PFSK-1 (cell line): ENCODE data around the gene CEP68.

Experiments
- FOXP2 ChIP-seq: optimal IDR thresholded peaks from 2 replicates; pipeline ENCODE3; 2011; ENCODE audit warnings: borderline replicate concordance, control low read depth, inconsistent platforms; ENCODE audit not compliant: insufficient read depth; ENCODE audit errors: extremely low read length, extremely low read depth
- POLR2AphosphoS5 ChIP-seq: IDR thresholded peaks from 2 replicates; pipeline ENCODE4 v1.6.1; 2012; ENCODE audit warnings: low read depth, mild to moderate bottlenecking, control low read depth, low read length, moderate library complexity
- SIN3A ChIP-seq: IDR thresholded peaks from 2 replicates; pipeline ENCODE4 v1.6.1; 2012; ENCODE audit warnings: mild to moderate bottlenecking, low read length, moderate library complexity, borderline replicate concordance; ENCODE audit not compliant: insufficient read depth
- TAF1 ChIP-seq: IDR thresholded peaks from 2 replicates; pipeline ENCODE4 v1.6.1; 2012; ENCODE audit warnings: low read length, control low read depth, borderline replicate concordance; ENCODE audit not compliant: insufficient read depth
- TF ChIP-seq, protein P1 (sequence below), 2 experiments: IDR thresholded peaks; 2 replicates each; pipeline versions ENCODE4 v1.6.1 to v1.8.0; 2011 to 2012; ENCODE audit warnings: low read depth in 2 of 2, low read length in 2 of 2, control low read depth in 1 of 2, inconsistent platforms in 1 of 2, mild to moderate bottlenecking in 1 of 2, moderate library complexity in 1 of 2; ENCODE audit not compliant: insufficient read depth in 1 of 2

Gene CEP68

DNA sequence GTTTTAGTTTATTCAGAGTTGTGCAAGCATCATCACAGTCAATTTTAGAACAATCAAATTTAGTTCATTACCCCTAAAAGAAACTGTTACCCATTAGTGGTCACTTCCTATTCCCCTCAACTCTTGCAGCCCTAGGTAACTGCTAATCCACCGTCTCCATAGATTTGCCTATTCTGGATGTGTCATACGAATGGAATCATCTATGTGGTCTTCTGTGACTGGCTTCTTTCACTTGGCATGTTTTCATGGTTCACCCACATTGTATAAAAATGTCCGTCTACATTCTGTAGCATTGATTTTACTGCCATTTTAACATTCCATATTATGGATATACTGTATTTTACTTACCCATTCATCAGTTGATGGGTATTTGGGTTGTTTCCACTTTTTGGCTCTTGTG, 5.3 kb upstream of the CEP68 start:
- TF ChIP-seq FOXP2, result no peak
- TF ChIP-seq POLR2AphosphoS5, result no peak
- no peak for TF ChIP-seq SIN3A
- no peak for TF ChIP-seq TAF1
- TF ChIP-seq, protein P1, sequence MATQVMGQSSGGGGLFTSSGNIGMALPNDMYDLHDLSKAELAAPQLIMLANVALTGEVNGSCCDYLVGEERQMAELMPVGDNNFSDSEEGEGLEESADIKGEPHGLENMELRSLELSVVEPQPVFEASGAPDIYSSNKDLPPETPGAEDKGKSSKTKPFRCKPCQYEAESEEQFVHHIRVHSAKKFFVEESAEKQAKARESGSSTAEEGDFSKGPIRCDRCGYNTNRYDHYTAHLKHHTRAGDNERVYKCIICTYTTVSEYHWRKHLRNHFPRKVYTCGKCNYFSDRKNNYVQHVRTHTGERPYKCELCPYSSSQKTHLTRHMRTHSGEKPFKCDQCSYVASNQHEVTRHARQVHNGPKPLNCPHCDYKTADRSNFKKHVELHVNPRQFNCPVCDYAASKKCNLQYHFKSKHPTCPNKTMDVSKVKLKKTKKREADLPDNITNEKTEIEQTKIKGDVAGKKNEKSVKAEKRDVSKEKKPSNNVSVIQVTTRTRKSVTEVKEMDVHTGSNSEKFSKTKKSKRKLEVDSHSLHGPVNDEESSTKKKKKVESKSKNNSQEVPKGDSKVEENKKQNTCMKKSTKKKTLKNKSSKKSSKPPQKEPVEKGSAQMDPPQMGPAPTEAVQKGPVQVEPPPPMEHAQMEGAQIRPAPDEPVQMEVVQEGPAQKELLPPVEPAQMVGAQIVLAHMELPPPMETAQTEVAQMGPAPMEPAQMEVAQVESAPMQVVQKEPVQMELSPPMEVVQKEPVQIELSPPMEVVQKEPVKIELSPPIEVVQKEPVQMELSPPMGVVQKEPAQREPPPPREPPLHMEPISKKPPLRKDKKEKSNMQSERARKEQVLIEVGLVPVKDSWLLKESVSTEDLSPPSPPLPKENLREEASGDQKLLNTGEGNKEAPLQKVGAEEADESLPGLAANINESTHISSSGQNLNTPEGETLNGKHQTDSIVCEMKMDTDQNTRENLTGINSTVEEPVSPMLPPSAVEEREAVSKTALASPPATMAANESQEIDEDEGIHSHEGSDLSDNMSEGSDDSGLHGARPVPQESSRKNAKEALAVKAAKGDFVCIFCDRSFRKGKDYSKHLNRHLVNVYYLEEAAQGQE (IDR thresholded peaks at IDR 0.05; ENCODE audit: insufficient read depth in 1 of 2, low read depth in 2 of 2, low read length in 2 of 2), result no peak

DNA sequence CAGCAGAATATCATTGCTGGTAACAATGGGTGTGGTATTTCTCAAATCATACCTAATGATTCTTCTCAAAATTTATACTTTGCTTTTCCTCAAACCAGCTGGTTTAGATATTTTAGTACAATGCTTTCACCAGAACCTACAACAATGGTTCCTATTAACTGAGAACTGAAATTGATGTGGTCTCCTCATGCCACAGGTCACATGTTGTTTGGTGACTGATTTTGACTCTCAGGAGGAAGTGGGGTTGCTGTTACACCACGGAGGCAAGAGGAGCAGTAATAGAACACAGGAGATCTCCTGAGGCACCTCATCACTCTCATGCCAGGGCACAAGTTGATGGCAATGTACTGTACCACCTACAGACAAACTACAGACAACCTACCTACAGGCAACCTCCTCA, 3.0 kb upstream of the CEP68 start:
- TF ChIP-seq FOXP2, result no peak
- no peak for TF ChIP-seq TAF1
- TF ChIP-seq SIN3A, result no peak
- no peak for TF ChIP-seq POLR2AphosphoS5
- TF ChIP-seq, protein P1 (IDR thresholded peaks at IDR 0.05; ENCODE audit: insufficient read depth in 1 of 2, low read depth in 2 of 2, low read length in 2 of 2), result no peak

DNA sequence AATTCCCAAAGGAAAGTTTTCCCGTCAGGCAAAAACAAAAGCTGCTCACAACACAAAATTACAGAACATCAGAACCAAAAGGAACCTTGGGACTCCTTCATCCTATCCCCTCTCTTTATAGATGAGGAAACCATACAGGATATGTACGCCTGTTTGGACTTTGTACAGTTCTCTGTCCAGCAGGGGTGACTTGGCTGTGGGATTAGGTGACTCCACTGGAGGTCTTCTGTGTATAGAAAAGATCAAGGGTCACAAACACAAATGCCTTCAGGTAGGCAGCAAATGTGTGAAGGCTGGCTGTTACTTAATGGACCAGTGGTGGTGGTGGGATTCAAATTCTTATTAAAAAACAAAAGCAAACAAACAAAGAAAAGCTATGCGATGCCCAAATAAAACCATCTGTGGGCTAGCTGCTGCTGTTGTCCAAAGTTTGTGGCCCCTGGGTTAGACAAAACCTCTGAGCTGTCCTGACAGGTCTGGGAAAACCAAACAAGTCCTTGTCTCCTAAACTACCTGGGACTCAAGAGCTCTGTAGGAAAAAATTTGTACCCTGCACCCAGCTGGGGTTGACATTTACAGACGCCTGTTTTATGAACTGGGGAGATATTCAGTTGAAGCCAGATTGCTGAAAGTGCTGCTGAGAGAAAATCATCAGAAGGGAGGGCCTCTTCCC, 1.3 kb upstream of the CEP68 start:
- TF ChIP-seq TAF1 (no peak), FOXP2 (no peak), SIN3A (no peak), POLR2AphosphoS5 (no peak)
- TF ChIP-seq, protein P1 (IDR thresholded peaks at IDR 0.05; ENCODE audit: insufficient read depth in 1 of 2, low read depth in 2 of 2, low read length in 2 of 2), result no peak

DNA sequence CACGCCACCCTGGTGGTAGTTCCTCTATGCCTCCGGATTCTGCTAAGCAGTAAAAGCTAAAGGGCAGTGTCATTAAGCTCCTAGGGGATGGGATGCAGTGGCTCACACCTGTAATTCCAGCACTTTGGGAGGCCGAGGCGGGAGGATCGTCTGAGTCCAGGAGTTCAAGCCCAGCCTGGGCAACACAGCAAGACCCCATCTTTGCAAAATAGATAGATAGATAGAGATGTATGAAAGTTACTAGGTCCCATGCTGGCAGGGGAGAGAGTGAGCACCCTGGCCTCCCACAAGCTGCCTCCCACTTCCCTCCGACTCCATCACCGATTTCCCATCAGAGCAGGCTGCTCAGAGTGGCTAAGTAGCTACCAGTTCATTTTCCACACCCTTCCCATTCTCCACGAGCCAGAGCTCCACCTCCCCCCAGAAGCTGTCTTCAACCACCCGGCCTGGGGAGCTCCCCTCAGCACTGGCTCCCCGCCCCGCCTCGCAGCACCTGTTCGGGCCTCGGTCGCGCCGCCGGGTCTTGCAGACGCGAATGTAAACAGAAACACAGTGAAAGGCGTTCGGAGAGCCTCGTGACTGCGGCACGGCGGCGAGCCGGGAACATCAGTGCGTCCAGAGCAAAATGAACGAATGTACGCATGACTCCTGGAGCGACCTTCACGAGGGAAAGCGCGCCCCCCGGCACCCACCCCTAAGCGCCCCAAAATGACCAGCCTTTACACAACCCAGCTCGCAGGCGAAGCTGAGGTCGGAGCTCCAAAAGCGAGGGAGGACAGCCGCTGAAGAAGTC, 598 bp upstream of the CEP68 start:
- no peak for TF ChIP-seq POLR2AphosphoS5
- no peak; the same call in 1 of the 2 replicates for TF ChIP-seq SIN3A
- TF ChIP-seq, protein P1 (IDR thresholded peaks at IDR 0.05; ENCODE audit: insufficient read depth in 1 of 2, low read depth in 2 of 2, low read length in 2 of 2), result no peak
- no peak for TF ChIP-seq TAF1
- TF ChIP-seq FOXP2, result no peak
